ENCODE data around the gene MMP15.

DNA sequence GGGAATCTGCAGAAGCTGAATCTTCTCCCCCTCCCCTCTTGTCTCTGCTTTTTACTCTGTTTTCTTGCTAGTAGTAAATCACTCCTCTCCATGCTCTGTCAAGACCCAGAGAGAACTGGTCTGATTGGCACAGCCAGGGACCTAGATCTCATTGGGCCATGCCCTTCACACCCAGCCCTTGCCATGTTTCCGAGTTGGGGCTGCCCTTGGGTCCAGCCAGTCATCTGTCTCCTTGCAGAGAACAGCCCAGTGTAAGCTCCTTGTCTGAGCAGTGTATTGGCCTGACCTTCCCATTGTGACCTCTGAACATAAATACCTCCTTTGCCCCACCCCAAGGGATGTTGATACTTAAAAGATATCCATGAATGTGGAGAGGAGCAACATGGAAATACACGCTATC is 3.9 kb downstream of the MMP15 start:
- TF ChIP-seq EZH2 (IDR thresholded peaks at IDR 0.05; ENCODE audit: borderline replicate concordance, low read depth, low read length, severe bottlenecking), result no peak
- TF ChIP-seq GATA2 (IDR thresholded peaks at IDR 0.05; ENCODE audit: insufficient read depth, insufficient read length, low read depth, low read length), result no peak
- TF ChIP-seq, protein P1, sequence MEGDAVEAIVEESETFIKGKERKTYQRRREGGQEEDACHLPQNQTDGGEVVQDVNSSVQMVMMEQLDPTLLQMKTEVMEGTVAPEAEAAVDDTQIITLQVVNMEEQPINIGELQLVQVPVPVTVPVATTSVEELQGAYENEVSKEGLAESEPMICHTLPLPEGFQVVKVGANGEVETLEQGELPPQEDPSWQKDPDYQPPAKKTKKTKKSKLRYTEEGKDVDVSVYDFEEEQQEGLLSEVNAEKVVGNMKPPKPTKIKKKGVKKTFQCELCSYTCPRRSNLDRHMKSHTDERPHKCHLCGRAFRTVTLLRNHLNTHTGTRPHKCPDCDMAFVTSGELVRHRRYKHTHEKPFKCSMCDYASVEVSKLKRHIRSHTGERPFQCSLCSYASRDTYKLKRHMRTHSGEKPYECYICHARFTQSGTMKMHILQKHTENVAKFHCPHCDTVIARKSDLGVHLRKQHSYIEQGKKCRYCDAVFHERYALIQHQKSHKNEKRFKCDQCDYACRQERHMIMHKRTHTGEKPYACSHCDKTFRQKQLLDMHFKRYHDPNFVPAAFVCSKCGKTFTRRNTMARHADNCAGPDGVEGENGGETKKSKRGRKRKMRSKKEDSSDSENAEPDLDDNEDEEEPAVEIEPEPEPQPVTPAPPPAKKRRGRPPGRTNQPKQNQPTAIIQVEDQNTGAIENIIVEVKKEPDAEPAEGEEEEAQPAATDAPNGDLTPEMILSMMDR (IDR thresholded peaks at IDR 0.05; ENCODE audit: extremely low read depth in 1 of 2, insufficient read depth in 1 of 2, low read depth in 1 of 2, low read length in 2 of 2), result no peak

All from endothelial cell of umbilical vein (primary cell).